ENCODE results near the gene CYSTM1.

CYSTM1 gene

DNA sequence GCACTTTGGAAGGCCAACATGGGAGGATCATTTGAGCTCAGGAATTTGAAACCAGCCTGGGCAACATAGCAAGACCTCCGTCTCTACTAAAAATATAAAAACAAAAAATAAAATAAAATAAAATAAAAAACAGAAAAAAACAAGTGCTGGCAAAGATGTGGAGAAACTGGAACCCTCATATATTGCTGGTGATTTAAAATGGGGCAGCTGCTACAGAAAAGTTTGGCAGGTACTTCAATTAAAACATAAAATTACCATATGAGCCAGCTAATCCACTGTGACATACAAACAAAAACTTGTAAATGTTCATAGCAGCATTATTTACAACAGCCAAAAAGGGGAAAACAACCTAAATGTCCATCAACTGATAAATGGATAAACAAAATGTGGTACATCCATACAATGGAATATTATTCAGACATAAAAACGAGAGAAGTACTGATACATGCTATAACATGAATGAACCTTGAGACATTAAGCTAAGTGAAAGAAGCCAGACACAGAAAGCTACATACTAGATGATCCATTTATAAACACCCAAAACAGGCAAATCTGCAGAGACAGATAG is 85.2 kb downstream of the CYSTM1 start:
- TF ChIP-seq, protein P1, sequence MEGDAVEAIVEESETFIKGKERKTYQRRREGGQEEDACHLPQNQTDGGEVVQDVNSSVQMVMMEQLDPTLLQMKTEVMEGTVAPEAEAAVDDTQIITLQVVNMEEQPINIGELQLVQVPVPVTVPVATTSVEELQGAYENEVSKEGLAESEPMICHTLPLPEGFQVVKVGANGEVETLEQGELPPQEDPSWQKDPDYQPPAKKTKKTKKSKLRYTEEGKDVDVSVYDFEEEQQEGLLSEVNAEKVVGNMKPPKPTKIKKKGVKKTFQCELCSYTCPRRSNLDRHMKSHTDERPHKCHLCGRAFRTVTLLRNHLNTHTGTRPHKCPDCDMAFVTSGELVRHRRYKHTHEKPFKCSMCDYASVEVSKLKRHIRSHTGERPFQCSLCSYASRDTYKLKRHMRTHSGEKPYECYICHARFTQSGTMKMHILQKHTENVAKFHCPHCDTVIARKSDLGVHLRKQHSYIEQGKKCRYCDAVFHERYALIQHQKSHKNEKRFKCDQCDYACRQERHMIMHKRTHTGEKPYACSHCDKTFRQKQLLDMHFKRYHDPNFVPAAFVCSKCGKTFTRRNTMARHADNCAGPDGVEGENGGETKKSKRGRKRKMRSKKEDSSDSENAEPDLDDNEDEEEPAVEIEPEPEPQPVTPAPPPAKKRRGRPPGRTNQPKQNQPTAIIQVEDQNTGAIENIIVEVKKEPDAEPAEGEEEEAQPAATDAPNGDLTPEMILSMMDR (conservative IDR thresholded peaks at IDR 0.05; ENCODE audit: control insufficient read depth, insufficient read depth, low read depth, low read length) = no peak
- no peak for DNase-seq (ENCODE audit: low read depth)
- H3K4me3 ChIP-seq (ENCODE audit: control insufficient read depth, low read depth, low read length) = no peak overlapping the region

GRCh38 chr5:140261403-140262171 is 86.6 kb downstream of the CYSTM1 start:
- TF ChIP-seq, protein P1 (conservative IDR thresholded peaks at IDR 0.05; ENCODE audit: control insufficient read depth, insufficient read depth, low read depth, low read length) = peak; percentile 19
- peak; percentile 90 for DNase-seq (ENCODE audit: low read depth)
- no peak overlapping the region for H3K4me3 ChIP-seq (ENCODE audit: control insufficient read depth, low read depth, low read length)

GRCh38 chr5:140262221-140262620 is 87.2 kb downstream of the CYSTM1 start:
- no peak overlapping the region for H3K4me3 ChIP-seq (ENCODE audit: control insufficient read depth, low read depth, low read length)
- no peak for DNase-seq (ENCODE audit: low read depth)
- TF ChIP-seq, protein P1 (conservative IDR thresholded peaks at IDR 0.05; ENCODE audit: control insufficient read depth, insufficient read depth, low read depth, low read length) = no peak

GRCh38 chr5:140262839-140263238 is 87.9 kb downstream of the CYSTM1 start:
- no peak overlapping the region for H3K4me3 ChIP-seq (ENCODE audit: control insufficient read depth, low read depth, low read length)
- TF ChIP-seq, protein P1 (conservative IDR thresholded peaks at IDR 0.05; ENCODE audit: control insufficient read depth, insufficient read depth, low read depth, low read length) = no peak
- no peak for DNase-seq (ENCODE audit: low read depth)

DNA sequence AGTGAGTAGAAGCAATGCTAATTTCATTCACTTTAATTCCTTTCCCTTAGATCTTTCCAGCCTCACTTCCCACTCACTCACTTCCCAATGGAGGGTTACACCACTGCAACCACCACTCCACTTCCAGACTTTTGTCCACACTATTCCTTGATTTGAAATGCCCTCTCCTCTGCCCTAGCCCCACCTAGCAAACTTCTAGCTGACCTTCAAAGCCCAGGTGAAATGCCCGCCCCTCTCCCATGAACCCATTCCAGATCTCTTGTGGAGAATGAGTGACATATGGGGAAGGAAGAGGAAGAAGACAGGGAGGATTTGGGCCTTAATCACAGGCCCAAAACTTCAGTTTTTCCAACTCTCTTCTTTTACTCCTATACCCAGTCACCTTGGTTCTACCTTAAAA is 90.9 kb downstream of the CYSTM1 start:
- TF ChIP-seq, protein P1 (conservative IDR thresholded peaks at IDR 0.05; ENCODE audit: control insufficient read depth, insufficient read depth, low read depth, low read length) = no peak
- DNase-seq (ENCODE audit: low read depth) = no peak
- H3K4me3 ChIP-seq (ENCODE audit: control insufficient read depth, low read depth, low read length) = no peak overlapping the region

GRCh38 chr5:140266471-140267200 is 91.6 kb downstream of the CYSTM1 start:
- TF ChIP-seq, protein P1 (conservative IDR thresholded peaks at IDR 0.05; ENCODE audit: control insufficient read depth, insufficient read depth, low read depth, low read length) = no peak

More at GRCh38 chr5:140266471-140267200, 91.6 kb downstream of the CYSTM1 start:
- no peak for DNase-seq (ENCODE audit: low read depth)
- no peak overlapping the region for H3K4me3 ChIP-seq (ENCODE audit: control insufficient read depth, low read depth, low read length)
